Measurements from ENCODE around the gene TRIM25. TPM values are rescaled to one million over a fixed set of nuclear protein-coding genes. Genes with fewer than 3 reads are reported as not detected.

TRIM25 gene
- total RNA-seq, 1 experiment from 2014 or later: 135 TPM

- no peaks in the 10 kb centered on the region for H3K9me3 ChIP-seq (ENCODE audit: control insufficient read depth in 1 of 2, insufficient read depth in 1 of 2, low read depth in 1 of 2, low read length in 2 of 2)
- ChIA-PET CTCF (interaction anchor here (0.8 kb wide), 1 partner anchor 23 kb away, joined by 4 read pairs; no protein-coding TSS in a partner anchor), POLR2A (interaction anchor here (1.1 kb wide), 1 partner anchor 23 kb away, joined by 3 read pairs; no protein-coding TSS in a partner anchor), RAD21 (ENCODE audit: low non-redundant PET in 1 of 2, low total read pairs in 2 of 2, uncharacterized antibody in 2 of 2, unreplicated experiment in 2 of 2) (no interaction called here)
- H3K4me1 ChIP-seq (ENCODE audit: control insufficient read depth in 1 of 2, insufficient read depth in 2 of 2, low read length in 2 of 2): no peaks in the 10 kb centered on the region
- BruUV-seq (replicated peaks): no TSS peak
- no peaks in the 10 kb centered on the region for H3K27me3 ChIP-seq (ENCODE audit: insufficient read depth, low read length)
- DNase-seq (ENCODE audit: low read depth, low spot score) (no peak), ATAC-seq (no peak)
- no peaks in the 10 kb centered on the region for H4K20me1 ChIP-seq (ENCODE audit: insufficient read depth)
- no peak overlapping the region for H2AFZ ChIP-seq (ENCODE audit: low read depth, low read length, poor library complexity, severe bottlenecking)
- H3K9me2 ChIP-seq (ENCODE audit: insufficient read depth): no peaks in the 10 kb centered on the region
- no peak overlapping the region for H3K9ac ChIP-seq (ENCODE audit: low read length)
- H3K79me2 ChIP-seq (ENCODE audit: insufficient read depth, low read length): no peaks in the 10 kb centered on the region
- no peak for TF ChIP-seq SRF (IDR thresholded peaks at IDR 0.05; ENCODE audit: low read depth)
- no peak overlapping the region for H3K4me3 ChIP-seq (replicated peaks in 1 of 2; ENCODE audit: low read depth in 1 of 2, low read length in 2 of 2)
- no peak overlapping the region for H3K4me2 ChIP-seq (ENCODE audit: low read length)
- intact Hi-C loops (cut with micrococcal nuclease): no loop called here
- H3K36me3 ChIP-seq (ENCODE audit: control insufficient read depth in 1 of 2, insufficient read depth in 2 of 2, low read length in 2 of 2): no peaks in the 10 kb centered on the region
- H3K27ac ChIP-seq (ENCODE audit: low read depth, low read length): no peak overlapping the region
Measured at GRCh38 chr17:56842577-56842976, 71.3 kb downstream of the TRIM25 start.

GRCh38 chr17:56838687-56839086 is 75.2 kb downstream of the TRIM25 start:
- Histone ChIP-seq H3K79me2 (ENCODE audit: insufficient read depth, low read length) (no peaks in the 10 kb centered on the region), H4K20me1 (ENCODE audit: insufficient read depth) (no peaks in the 10 kb centered on the region), H3K9ac (ENCODE audit: low read length) (no peak overlapping the region), H3K4me3 (replicated peaks in 1 of 2; ENCODE audit: low read depth in 1 of 2, low read length in 2 of 2) (no peak overlapping the region), H3K27ac (ENCODE audit: low read depth, low read length) (no peak overlapping the region), H3K36me3 (ENCODE audit: control insufficient read depth in 1 of 2, insufficient read depth in 2 of 2, low read length in 2 of 2) (no peaks in the 10 kb centered on the region), H3K9me3 (ENCODE audit: control insufficient read depth in 1 of 2, insufficient read depth in 1 of 2, low read depth in 1 of 2, low read length in 2 of 2) (no peaks in the 10 kb centered on the region), H2AFZ (ENCODE audit: low read depth, low read length, poor library complexity, severe bottlenecking) (no peak overlapping the region), H3K4me1 (ENCODE audit: control insufficient read depth in 1 of 2, insufficient read depth in 2 of 2, low read length in 2 of 2) (peaks cover 0 to 9% of the 10 kb centered on the region in 2 experiments; a peak in 2 of 4 replicates), H3K27me3 (ENCODE audit: insufficient read depth, low read length) (no peaks in the 10 kb centered on the region), H3K9me2 (ENCODE audit: insufficient read depth) (no peaks in the 10 kb centered on the region), H3K4me2 (ENCODE audit: low read length) (no peak overlapping the region)
- no peak for DNase-seq (ENCODE audit: low read depth, low spot score)
- ATAC-seq: no peak
- ChIA-PET RAD21 (ENCODE audit: low non-redundant PET in 1 of 2, low total read pairs in 2 of 2, uncharacterized antibody in 2 of 2, unreplicated experiment in 2 of 2) (no interaction called here), POLR2A (interaction anchor here (1.4 kb wide), 1 partner anchor 75 kb away, joined by 7 read pairs; the partner anchor contains the start of gene TRIM25), CTCF (interaction anchor here (2.8 kb wide), 1 partner anchor 19 kb away, joined by 10 read pairs; no protein-coding TSS in a partner anchor)
- intact Hi-C loops (cut with micrococcal nuclease): loop anchor here (10.0 kb wide), 1 partner anchor 246 kb away; the partner anchor contains the start of gene AKAP1
- no peak for TF ChIP-seq ZNF274 (IDR thresholded peaks at IDR 0.05; ENCODE audit: low read depth, low read length)
- no peak for TF ChIP-seq CEBPB (IDR thresholded peaks at IDR 0.05; ENCODE audit: low read depth)
- TF ChIP-seq REST (IDR thresholded peaks at IDR 0.05; ENCODE audit: low read depth): no peak
- no peak for TF ChIP-seq ATF3 (IDR thresholded peaks at IDR 0.05)
- TF ChIP-seq ZFX (IDR thresholded peaks at IDR 0.05): no peak
- no peak for TF ChIP-seq TCF7L2 (IDR thresholded peaks at IDR 0.05; ENCODE audit: borderline replicate concordance, extremely low read depth, insufficient read depth, insufficient read length)
- BruUV-seq (replicated peaks): no TSS peak

All from HCT116 (cell line).